Cardiac fibroblast (primary cell): ENCODE measurements around the gene FAM83D.

Experiments
- DNase-seq, 2 donors: peaks; one replicate each; pipeline versions ENCODE4 v3.0.0 to v3.0.0-alpha.2; 2010; ENCODE audit warnings: low read depth in 2 of 2
- H3K4me3 ChIP-seq, 2 donors: replicated peaks in 1 of 2; 1 replicate in 1 of 2; 2 replicates in 1 of 2; pipeline ENCODE4 v1.5.1; 2011; ENCODE audit warnings: low read depth in 2 of 2, low read length in 2 of 2, mild to moderate bottlenecking in 2 of 2, moderate library complexity in 1 of 2
- TF ChIP-seq, protein P1 (sequence below): IDR thresholded peaks from one replicate; pipeline ENCODE4 v1.5.1; 2011; ENCODE audit warnings: low read depth, mild to moderate bottlenecking, low read length, inconsistent platforms

Gene FAM83D

DNA sequence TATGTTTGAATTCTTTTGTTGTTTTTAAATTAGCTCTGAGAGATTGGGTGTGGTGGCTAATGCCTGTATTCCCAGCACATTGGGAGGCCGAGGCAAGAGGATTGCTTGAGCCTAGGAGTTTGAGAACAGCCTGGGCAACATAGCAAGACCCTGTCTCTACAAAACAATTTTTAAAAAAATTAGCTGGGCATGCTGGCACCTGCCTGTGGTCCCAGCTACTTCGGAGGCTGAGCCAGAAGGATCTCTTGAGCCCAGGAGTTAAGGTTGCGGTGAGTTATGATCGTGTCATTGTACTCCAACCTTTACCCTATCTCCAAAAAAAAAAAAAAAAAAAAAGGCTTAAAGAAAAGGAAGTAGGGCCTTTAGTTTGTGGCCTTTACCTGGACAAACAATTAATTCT, 58.8 kb downstream of the FAM83D start:
- DNase-seq = no peak
- H3K4me3 ChIP-seq = no peak overlapping the region
- TF ChIP-seq, protein P1, sequence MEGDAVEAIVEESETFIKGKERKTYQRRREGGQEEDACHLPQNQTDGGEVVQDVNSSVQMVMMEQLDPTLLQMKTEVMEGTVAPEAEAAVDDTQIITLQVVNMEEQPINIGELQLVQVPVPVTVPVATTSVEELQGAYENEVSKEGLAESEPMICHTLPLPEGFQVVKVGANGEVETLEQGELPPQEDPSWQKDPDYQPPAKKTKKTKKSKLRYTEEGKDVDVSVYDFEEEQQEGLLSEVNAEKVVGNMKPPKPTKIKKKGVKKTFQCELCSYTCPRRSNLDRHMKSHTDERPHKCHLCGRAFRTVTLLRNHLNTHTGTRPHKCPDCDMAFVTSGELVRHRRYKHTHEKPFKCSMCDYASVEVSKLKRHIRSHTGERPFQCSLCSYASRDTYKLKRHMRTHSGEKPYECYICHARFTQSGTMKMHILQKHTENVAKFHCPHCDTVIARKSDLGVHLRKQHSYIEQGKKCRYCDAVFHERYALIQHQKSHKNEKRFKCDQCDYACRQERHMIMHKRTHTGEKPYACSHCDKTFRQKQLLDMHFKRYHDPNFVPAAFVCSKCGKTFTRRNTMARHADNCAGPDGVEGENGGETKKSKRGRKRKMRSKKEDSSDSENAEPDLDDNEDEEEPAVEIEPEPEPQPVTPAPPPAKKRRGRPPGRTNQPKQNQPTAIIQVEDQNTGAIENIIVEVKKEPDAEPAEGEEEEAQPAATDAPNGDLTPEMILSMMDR = no peak

DNA sequence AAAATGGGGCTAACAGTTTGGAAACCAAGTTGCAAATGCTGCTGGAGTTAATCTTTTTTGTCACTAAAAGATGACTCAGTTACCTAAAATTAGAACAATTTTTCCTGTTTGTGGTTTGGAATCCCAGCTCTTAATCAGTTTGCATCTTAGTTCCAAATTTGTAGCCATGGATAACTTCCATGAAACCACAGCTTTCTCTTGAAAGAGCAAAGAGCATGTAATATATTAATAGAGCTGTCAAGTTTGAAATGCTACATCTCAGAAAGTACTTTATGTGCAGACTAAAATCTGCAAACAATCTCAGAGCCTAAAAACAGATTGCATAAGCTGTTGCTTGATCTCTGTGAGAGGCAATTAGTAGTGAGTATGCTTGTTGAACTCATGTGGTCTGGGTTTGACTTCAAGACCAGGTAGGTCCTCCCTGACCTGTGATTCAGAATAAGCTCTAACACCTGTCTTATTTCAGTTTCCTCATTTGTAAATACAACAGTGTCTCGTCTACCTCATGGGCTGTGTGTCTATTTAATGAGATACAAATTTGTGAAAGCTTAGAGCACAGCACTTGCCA, 59.5 kb downstream of the FAM83D start:
- TF ChIP-seq, protein P1 = no peak

DNA sequence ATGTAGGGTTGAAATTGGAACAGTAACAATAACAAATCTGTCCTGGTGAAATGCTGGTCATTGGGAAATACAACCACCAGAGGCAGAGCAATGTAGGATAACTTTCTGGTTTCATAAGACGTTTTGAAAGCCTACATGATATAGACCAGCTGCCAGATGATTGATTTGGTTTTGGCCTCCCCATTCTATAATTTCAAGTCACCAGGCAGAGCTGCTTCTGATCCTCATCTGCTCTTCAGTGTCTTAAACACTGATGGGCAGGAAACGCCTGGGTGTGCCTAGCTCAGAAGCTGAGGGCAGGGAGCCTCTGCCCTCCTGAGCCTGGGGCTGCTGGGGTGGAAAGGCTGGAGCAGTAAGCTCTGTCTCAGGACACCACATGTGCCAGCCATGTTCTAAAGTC, 60.4 kb downstream of the FAM83D start:
- no peak overlapping the region for H3K4me3 ChIP-seq
- TF ChIP-seq, protein P1 = no peak
- peak in 1 of 2 donors; percentile 55 for DNase-seq

More for the DNA sequence above, 59.5 kb downstream of the FAM83D start:
- DNase-seq = peak; percentile 51 to 89
- no peak overlapping the region for H3K4me3 ChIP-seq

DNA sequence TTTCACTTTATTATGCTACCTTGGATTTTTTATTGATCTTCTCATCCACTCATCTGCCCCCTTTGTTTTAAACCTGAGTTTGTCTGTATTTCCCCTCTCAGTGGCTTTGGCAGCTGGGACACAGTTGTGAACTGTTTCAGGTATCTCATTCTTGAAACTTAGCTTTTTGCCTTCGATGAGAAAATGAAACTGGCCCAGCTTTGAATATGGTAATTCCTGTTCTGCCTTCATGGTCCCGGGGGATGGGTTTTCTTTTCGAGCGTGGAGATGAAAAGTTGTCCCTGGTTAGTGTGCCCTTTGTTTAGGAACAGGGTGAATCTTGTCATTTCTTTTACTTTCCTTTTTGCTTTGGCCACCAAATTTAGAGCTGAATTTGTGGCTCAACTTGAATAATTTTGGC, 61.6 kb downstream of the FAM83D start:
- TF ChIP-seq, protein P1 = no peak
- no peak for DNase-seq
- no peak overlapping the region for H3K4me3 ChIP-seq

DNA sequence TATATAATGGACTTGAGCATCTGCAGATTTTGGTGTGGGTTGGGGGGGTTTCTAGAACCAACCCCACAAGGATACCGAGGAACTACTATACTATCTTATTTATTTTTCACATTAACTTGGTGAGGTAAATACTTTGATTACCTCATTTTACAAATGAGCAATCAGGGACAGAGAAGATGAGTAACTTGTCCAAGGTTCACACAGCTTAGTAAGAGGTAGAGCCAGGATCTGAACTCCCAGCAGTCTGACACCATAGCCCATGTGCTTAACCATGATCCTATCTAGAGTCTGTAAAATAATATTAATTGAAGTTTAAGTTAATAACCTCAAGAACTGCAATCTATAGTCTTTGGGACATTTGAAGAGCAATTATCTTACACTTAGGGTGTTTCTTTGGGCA, 64.5 kb downstream of the FAM83D start:
- TF ChIP-seq, protein P1 = no peak
- no peak overlapping the region for H3K4me3 ChIP-seq

DNA sequence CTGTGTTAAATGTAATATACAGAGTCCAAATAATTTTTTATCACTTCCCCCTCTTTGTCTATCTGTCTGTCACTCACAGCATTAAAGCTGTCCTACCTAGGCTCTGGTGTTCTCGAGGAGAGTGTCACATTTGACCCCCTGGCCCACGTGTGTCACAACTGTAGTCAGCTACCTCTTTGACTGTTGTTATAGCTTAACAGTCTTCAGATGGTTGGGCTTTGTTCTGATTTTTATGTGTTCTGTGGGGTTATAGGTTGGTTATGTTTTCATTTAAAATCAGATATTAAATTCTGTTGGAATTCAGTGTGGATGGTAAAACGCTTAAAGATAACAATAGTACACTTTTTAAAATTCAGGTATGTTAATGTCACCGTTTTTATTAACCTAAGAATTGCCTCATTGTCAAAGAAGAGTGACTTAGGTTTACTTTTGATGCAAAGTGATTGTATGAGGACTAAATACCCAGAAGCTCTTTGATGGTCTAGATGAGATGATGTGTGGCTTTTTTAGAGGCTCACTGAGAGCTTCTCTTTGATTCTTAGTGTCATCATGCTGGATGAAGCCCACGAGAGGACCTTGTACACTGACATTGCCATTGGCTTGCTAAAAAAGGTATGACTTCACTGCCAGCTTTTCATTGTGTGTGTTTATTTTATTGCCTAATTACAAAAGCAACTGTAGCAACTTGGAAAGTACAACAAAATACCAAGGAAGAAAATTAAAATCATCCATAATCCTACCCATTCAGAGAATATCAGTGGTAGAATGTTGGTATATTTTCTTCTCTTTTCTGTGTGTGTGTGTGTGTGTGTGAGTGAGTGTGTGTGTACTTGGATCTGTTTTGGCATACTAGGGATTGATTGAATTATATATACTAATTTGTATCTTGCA, 65.8 kb downstream of the FAM83D start:
- H3K4me3 ChIP-seq = no peak overlapping the region
- no peak for DNase-seq
- TF ChIP-seq, protein P1 = no peak

More for the DNA sequence above, 64.5 kb downstream of the FAM83D start:
- no peak for DNase-seq
